Activated CD4-positive, alpha-beta T cell treated with anti-CD3 and anti-CD28 coated beads, Interleukin-2, amount 50 U/mL, for 24 hours (primary cell): ENCODE results near the gene ZNF808.
"Not testable (repeated sequence)": the region's sequence is repeated elsewhere in the genome, so short reads cannot be mapped to it uniquely, and the experiment has no call there.

Experiments used
- DNase-seq, 2 donors: peaks; one replicate each; pipeline ENCODE4 v3.0.0-alpha.2; 2020; ENCODE audit warnings: low read depth in 1 of 2, low spot score in 1 of 2

ZNF808 gene

DNA sequence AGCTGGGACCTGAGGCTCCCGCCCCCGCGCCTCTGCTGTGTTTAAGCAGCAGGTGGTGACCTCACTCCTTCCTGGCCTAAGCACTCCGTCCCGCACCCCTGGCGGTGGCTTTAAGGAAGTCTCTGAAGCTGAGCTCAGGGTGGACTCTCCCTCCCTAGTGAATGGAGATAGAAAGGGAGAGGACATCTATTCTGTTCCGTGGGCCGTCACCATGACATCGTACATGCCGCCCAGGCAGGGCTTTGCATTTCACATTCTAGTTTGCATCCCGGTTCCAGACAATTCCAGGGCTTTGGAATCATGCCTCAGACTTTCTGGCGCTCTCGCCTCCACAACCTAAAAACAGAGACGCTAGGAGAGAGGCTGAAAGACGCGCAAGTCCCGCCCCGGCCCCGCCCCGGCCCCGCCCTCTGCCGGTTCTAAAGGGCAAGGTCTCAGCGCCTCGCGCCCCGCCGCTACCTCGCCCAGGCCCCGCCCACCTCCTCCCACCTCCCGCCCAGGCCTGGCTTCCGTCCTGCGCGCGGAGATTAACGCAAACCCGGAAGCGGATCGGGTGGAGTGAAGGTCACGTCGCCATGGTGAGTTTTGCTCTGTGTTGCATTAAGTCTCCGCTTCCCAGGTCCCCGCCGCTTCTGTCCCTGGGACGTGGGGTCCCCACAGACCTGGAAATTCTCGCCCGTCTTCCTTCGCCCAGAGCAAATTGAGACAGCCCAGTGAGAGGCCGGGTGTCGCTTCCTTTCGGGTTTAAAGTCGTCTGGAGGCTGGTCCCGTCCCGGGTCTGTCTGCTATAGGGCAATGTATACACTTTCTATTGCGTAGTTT lies at the start of gene ZNF808:
ZNF808 (plus strand) TSS at position 535 of the 822 bp plus-strand sequence. CDS start 15,617 bp downstream, outside the sequence.
- peak; percentile 93 to 95 for DNase-seq

- DNase-seq: not testable (repeated sequence)
Measured at GRCh38 chr19:52484111-52484743, 43.2 kb upstream of the ZNF808 start.

DNA sequence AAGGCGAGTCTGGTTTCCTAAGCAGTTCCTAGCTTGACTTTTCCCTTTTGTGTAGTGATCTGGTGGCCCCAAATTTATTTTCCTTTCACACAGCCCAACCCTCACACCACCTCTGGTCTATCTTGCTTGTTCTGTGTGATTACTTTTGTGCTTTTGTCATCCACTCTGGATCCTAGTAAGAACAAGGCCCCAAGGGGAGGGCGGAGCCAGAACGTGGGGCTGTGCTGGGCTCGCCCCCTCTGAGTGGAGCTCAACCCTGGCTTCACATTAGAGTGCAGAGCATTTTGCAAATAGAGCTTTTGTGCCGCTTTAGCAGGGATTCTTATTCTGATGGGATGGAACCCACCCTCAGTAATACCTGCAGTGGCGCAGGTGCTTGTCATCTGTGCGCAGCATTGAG lies 42.4 kb upstream of the ZNF808 start:
- DNase-seq: not testable (repeated sequence)

DNA sequence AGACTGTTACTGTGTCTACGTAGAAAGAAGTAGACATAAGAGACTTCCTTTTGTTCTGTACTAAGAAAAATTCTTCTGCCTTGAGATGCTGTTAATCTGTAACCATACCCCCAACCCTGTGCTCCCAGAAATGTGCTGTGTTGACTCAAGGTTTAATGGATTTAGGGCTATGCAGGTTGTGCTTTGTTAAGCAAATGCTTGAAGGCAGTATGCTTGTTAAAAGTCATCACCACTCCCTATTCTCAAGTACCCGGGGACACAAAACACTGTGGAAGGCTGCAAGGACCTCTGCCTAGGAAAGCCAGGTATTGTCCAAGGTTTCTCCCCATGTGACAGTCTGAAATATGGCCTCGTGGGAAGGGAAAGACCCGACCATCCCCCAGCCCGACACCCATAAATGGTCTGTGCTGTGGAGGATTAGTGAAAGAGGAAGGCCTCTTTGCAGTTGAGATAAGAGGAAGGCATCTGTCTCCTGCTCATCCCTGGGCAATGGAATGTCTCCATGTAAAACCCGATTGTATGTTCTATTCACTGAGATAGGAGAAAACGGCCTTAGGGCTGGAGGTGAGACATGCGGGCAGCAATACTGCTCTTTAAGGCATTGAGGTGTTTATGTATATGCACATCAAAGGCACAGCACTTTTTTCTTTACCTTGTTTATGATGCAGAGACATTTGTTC lies 41.8 kb upstream of the ZNF808 start:
- not testable (repeated sequence) for DNase-seq

DNA sequence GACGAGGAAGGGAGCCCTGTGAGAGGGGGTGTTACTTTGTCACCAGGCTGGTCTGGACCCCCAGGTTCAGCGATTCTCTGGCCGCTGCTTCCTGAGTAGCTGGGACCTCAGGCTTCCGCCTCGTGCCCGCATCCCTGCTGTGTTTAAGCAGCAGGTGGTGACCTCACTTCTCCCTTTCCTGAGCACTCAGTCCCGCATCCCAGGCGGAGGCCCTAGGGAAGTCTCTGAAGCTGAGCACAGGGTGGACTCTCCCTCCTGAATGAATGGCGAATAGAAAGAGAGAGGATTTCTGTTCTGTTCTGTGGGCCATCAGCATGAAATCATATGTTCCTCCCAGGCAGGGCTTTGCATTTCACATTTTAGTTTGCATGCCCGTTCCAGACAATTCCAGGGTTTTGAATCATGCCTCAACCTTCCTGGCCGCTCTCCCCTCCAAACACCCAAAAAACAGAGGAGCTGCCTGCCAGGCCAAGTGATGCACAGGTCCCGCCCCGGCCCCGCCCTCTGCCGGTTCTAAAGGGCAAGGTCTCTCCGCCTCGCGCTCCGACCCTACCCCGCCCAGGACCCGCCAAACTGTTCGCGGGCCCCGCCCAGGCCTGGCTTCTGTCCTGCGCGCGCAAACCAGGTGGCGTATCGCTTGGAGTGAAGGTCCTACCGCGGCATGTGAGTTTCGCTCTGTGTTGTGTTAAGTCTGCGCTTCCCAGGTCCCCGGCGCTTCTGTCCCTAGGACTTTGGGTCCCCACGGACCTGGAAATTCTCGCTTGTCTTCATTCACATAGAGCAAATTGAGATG lies 35.1 kb upstream of the ZNF808 start:
- DNase-seq: no peak

DNA sequence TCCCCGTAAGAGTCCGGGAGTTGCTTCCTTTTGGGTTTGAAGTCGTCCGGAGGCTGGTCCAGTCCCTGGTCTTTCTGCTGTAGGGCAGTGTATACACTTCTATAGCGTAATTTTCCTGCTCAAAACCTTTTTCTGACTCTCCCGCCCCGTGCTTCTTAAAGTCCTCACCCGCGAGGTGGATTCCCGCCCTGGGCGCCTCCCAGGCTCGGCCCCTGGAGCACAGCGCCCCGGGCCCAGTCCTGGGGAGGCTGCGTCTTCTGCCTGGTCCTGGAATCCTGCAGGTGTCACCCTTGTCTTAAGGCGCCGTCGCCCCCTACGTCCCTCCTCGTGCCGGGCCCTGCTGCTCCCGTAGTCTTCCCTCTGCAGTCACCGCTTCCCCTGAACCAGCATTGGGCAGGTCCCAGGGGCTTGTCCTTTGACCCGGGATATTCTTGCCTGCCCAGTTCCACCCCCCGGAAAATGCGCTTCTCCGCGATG lies 34.4 kb upstream of the ZNF808 start:
- DNase-seq: no peak

- DNase-seq: no peak
Measured at GRCh38 chr19:52494518-52494917, 33.0 kb upstream of the ZNF808 start.

GRCh38 chr19:52498571-52498970 lies 28.9 kb upstream of the ZNF808 start:
- no peak for DNase-seq

DNA sequence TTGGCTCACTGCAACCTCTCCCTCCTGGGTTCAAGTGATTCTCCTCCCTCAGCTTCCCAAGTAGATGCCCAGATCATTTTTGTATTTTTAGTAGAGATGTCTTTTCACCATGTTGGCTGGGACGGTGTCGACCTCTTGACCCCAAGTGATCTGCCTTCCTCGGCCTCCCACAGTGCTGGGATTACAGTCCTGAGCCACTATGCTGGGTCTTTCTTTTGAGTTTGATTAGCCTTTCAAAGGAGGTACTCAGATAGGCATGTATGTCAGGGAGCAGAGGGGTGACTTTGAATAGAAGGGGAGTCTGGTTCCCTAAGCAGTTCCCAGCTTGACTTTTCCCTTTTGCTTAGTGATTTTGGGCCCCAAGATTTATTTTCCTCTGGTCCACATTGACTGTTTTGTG lies 27.0 kb upstream of the ZNF808 start:
- not testable (repeated sequence) for DNase-seq

- DNase-seq: not testable (repeated sequence)
Measured at GRCh38 chr19:52500991-52501390, 26.5 kb upstream of the ZNF808 start.

GRCh38 chr19:52507266-52507665 lies 20.2 kb upstream of the ZNF808 start:
- DNase-seq: no peak

DNA sequence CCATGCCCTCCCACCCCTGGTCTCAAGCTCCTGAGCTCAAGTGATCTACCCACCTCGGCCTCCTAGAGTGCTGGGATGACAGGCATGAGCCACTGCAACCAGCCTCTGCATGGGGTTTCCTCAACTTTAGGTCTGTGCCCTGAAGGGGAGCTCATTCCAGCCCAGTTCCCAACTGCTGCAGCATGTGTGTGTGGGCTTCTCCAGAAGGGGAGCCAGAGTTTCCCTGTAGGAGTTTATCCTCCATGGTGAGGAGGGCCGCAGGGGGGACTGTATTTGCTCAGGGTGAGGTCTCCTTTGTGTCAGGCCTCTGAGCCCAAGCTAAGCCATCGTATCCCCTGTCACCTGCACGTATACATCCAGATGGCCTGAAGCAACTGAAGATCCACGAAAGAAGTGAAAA lies 11.3 kb upstream of the ZNF808 start:
- no peak for DNase-seq

DNA sequence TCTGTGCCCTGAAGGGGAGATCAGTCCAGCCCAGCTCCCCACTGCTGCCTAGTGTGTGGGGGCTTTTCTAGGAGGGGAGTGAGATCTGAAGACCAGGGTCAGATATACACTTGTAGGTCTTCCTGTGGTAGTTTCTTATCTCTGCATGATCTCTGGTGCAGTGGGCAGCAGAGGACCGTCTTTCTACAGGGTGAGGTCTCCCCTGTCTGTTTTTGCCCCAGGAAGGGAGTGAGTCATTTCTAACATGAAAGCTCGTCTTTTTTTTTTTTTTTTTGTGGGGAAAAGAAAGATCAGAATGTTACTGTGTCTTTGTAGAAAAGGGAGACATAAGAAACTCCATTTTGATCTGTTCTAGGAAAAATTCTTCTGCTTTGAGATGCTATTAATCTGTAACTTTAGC lies 8.8 kb upstream of the ZNF808 start:
- no peak for DNase-seq

DNA sequence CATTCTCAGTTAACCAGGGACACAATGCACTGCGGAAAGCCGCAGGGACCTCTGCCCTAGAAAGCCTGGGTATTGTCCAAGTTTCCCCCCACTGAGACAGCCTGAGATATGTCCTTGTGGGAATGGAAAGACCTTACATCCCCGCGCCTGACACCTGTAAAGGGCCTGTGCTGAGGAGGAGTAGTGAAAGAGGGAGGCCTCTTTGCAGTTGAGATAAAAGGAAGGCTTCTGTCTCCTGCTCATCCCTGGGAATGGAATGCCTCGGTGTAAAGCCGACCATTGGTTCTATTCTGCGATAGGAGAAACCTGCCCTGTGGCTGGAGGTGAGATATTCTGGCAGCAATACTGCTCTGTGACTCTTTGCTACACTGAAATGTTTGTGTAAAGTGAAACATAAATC lies 8.3 kb upstream of the ZNF808 start:
- DNase-seq: not testable (repeated sequence)

- no peak for DNase-seq
Measured at GRCh38 chr19:52520013-52520412, 7.5 kb upstream of the ZNF808 start.

GRCh38 chr19:52522551-52522950 lies 4.9 kb upstream of the ZNF808 start:
- no peak for DNase-seq

DNA sequence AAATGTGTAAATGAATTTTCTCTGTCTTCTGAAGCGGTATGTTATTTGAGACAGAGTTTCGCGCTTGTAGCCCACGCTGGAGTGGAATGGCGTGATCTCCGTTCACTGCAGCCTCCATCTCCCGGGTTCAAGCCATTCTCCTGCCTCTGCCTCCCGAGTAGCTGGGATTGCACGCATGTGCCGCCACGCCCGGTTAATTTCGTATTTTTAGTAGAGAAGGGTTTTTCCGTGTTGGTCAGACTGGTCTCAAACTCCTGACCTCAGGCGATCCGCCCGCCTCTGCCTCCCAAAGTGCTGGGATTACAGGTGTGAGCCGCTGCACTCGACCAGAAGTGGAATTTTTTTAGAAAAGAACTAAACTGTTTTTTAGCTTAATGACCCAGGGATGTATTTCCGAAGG lies 3.4 kb upstream of the ZNF808 start:
- no peak for DNase-seq

GRCh38 chr19:52527956-52528351 lies 486 bp downstream of the ZNF808 start:
- no peak for DNase-seq

DNA sequence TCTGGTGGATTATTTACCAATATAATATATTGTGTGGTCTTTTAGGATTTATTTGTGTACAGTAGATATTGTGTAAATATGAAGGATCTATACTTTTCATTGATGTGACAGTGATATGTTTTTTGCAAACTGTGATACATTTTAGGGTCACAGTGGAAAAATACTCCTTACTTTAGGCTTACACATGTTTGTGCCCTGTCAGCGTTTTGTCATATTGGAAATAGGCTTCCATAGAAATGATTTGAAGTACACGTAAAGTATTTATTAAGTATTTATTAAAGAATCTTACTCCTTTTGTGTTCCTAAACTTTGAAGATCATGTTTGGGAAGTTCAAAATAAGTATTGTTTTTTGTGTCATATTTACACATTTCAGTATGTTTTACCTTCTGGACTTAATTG lies 5.0 kb downstream of the ZNF808 start:
- no peak for DNase-seq

DNA sequence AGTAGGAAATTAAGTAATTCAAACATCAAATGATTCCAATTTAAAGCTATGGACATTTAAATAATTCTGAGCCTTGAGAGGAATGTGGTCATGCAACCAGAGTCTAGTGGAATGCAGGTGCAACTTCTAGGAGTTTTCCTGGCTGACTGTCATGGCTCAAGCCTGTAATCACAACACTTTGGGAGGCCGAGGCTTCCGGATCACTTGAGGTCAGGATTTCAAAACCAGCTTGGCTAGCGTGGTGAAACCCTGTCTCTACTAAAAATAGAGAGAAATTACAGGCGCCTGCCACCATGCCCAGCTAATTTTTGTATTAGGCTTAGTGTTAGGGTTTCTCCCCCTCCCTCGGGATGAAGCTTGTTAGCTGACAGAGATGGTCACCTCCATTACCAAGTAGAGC lies 6.4 kb downstream of the ZNF808 start:
- no peak for DNase-seq

DNA sequence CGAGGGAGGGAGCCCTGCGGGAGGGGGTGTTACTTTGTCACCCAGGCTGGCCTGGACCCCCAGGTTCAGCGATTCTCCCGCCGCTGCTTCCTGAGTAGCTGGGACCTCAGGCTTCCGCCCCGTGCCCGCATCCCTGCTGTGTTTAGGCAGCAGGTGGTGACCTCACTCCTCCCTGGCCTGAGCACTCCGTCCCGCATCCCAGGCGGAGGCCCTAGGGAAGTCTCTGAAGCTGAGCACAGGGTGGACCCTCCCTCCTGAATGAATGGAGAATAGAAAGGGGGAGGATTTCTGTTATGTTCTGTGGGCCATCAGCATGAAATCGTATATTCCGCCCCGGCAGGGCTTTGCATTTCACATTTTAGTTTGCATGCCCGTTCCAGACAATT lies 7.9 kb downstream of the ZNF808 start:
- not testable (repeated sequence) for DNase-seq
